ENCODE data around the gene RERE. TPM values are rescaled to one million over a fixed set of nuclear protein-coding genes. Genes with fewer than 3 reads are reported as not detected.
A peak's percentile ranks its signal among the peaks of the same experiment; 100 is the strongest.

RERE gene
- total RNA-seq, 1 experiment from 2014 or later, result 161 TPM

DNA sequence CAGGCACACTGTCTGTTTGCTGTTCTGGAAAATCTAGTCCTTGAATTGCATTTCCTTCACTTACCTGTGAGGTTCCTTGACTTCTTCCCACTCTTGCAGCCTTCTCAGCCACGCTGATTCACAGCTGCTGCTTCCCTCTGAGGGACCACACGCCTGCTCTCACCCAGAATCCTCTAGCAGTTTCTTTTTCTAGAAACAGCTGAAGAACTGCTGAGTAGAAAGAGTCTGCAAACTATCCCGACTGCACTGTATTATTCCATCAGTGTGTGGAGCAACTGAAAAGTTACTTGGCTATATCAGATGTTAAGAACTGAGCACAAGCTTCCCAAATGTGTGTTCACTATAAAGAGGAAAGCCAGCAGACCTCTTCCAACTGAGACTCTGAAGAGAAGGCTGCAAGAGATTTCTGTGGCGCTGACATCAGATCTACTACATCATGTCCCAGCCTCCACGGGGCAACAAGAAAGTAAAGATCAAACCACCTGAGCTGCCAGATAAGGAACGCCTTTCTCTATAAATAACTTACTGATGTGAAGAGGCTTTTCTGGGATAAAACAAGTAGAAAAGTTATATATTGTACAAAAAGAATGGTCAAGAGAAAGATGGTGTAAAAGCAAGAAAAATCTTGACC is 226.6 kb downstream of the RERE start:
- DNase-seq (ENCODE audit: low spot score) (no peak), ATAC-seq (no peak)
- Mint-ChIP-seq H3K4me1 (peaks cover 68% of the 10 kb centered on the region), H3K4me3 (no peak overlapping the region), H3K36me3 (peaks cover 9% of the 10 kb centered on the region; the same call in 1 of the 2 replicates), H3K27me3 (ENCODE audit: low read depth) (no peaks in the 10 kb centered on the region), H3K9me3 (peaks cover 9% of the 10 kb centered on the region), H3K27ac (peak overlapping the region; percentile 79)
- TF ChIP-seq ESRRA (CRISPR knock-in tag; IDR thresholded peaks at IDR 0.05; ENCODE audit: borderline replicate concordance), result no peak
- no peak for TF ChIP-seq SOX15 (CRISPR knock-in tag; IDR thresholded peaks at IDR 0.05)
- TF ChIP-seq RELA (CRISPR knock-in tag; IDR thresholded peaks at IDR 0.05; ENCODE audit: borderline replicate concordance), result no peak
- no peak for TF ChIP-seq FOXK1 (CRISPR knock-in tag; IDR thresholded peaks at IDR 0.05)
- TF ChIP-seq, protein P1, sequence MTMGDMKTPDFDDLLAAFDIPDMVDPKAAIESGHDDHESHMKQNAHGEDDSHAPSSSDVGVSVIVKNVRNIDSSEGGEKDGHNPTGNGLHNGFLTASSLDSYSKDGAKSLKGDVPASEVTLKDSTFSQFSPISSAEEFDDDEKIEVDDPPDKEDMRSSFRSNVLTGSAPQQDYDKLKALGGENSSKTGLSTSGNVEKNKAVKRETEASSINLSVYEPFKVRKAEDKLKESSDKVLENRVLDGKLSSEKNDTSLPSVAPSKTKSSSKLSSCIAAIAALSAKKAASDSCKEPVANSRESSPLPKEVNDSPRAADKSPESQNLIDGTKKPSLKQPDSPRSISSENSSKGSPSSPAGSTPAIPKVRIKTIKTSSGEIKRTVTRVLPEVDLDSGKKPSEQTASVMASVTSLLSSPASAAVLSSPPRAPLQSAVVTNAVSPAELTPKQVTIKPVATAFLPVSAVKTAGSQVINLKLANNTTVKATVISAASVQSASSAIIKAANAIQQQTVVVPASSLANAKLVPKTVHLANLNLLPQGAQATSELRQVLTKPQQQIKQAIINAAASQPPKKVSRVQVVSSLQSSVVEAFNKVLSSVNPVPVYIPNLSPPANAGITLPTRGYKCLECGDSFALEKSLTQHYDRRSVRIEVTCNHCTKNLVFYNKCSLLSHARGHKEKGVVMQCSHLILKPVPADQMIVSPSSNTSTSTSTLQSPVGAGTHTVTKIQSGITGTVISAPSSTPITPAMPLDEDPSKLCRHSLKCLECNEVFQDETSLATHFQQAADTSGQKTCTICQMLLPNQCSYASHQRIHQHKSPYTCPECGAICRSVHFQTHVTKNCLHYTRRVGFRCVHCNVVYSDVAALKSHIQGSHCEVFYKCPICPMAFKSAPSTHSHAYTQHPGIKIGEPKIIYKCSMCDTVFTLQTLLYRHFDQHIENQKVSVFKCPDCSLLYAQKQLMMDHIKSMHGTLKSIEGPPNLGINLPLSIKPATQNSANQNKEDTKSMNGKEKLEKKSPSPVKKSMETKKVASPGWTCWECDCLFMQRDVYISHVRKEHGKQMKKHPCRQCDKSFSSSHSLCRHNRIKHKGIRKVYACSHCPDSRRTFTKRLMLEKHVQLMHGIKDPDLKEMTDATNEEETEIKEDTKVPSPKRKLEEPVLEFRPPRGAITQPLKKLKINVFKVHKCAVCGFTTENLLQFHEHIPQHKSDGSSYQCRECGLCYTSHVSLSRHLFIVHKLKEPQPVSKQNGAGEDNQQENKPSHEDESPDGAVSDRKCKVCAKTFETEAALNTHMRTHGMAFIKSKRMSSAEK (CRISPR knock-in tag; IDR thresholded peaks at IDR 0.05; ENCODE audit: borderline replicate concordance), result no peak
- TF ChIP-seq FOXJ3 (CRISPR knock-in tag; IDR thresholded peaks at IDR 0.05; ENCODE audit: borderline replicate concordance), result no peak
- TF ChIP-seq ZNF138 (CRISPR knock-in tag; conservative IDR thresholded peaks at IDR 0.05), result no peak
- no peak for TF ChIP-seq ZNF263 (CRISPR knock-in tag; IDR thresholded peaks at IDR 0.05; ENCODE audit: low read depth)
- TF ChIP-seq, protein P2, sequence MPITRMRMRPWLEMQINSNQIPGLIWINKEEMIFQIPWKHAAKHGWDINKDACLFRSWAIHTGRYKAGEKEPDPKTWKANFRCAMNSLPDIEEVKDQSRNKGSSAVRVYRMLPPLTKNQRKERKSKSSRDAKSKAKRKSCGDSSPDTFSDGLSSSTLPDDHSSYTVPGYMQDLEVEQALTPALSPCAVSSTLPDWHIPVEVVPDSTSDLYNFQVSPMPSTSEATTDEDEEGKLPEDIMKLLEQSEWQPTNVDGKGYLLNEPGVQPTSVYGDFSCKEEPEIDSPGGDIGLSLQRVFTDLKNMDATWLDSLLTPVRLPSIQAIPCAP (CRISPR knock-in tag; IDR thresholded peaks at IDR 0.05), result no peak
- TF ChIP-seq, protein P3, sequence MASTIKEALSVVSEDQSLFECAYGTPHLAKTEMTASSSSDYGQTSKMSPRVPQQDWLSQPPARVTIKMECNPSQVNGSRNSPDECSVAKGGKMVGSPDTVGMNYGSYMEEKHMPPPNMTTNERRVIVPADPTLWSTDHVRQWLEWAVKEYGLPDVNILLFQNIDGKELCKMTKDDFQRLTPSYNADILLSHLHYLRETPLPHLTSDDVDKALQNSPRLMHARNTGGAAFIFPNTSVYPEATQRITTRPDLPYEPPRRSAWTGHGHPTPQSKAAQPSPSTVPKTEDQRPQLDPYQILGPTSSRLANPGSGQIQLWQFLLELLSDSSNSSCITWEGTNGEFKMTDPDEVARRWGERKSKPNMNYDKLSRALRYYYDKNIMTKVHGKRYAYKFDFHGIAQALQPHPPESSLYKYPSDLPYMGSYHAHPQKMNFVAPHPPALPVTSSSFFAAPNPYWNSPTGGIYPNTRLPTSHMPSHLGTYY (CRISPR knock-in tag; IDR thresholded peaks at IDR 0.05), result no peak
- no peak for TF ChIP-seq ZNF317 (CRISPR knock-in tag; IDR thresholded peaks at IDR 0.05; ENCODE audit: borderline replicate concordance, low read depth)
- TF ChIP-seq NFATC4 (CRISPR knock-in tag; IDR thresholded peaks at IDR 0.05), result no peak
- TF ChIP-seq, protein P4, sequence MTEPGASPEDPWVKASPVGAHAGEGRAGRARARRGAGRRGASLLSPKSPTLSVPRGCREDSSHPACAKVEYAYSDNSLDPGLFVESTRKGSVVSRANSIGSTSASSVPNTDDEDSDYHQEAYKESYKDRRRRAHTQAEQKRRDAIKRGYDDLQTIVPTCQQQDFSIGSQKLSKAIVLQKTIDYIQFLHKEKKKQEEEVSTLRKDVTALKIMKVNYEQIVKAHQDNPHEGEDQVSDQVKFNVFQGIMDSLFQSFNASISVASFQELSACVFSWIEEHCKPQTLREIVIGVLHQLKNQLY (CRISPR knock-in tag; IDR thresholded peaks at IDR 0.05), result no peak
- TF ChIP-seq, protein P5, sequence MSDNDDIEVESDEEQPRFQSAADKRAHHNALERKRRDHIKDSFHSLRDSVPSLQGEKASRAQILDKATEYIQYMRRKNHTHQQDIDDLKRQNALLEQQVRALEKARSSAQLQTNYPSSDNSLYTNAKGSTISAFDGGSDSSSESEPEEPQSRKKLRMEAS (CRISPR knock-in tag; IDR thresholded peaks at IDR 0.05), result no peak
- TF ChIP-seq, protein P6, sequence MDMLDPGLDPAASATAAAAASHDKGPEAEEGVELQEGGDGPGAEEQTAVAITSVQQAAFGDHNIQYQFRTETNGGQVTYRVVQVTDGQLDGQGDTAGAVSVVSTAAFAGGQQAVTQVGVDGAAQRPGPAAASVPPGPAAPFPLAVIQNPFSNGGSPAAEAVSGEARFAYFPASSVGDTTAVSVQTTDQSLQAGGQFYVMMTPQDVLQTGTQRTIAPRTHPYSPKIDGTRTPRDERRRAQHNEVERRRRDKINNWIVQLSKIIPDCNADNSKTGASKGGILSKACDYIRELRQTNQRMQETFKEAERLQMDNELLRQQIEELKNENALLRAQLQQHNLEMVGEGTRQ (CRISPR knock-in tag; IDR thresholded peaks at IDR 0.05), result no peak
- POLR2A ChIA-PET, result no interaction called here
- CTCF ChIA-PET, result no interaction called here

DNA sequence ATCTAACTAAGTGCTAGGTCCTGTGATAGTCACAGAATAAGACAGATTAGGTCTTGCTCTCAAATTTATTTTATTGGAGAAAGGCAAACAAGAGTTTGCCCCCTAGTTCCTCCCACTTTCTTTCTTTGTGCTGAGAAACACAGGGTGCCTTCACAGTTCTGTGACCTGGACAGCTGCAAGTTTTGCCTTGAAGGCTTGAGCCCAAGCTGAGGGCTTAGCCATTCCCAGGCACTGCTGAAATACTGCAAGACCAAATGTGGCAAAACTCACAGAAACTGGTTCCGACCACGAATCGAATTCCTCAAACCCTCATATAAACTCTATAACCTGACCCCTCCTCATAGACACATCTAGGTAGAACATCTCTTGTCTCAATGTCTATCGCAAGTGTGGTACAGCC is 227.9 kb downstream of the RERE start:
- Mint-ChIP-seq H3K4me1 (peaks cover 68% of the 10 kb centered on the region), H3K27me3 (ENCODE audit: low read depth) (no peaks in the 10 kb centered on the region), H3K4me3 (no peak overlapping the region), H3K9me3 (peaks cover 9% of the 10 kb centered on the region), H3K36me3 (peaks cover 9% of the 10 kb centered on the region; the same call in 1 of the 2 replicates), H3K27ac (peak overlapping the region; percentile 20)
- ChIA-PET CTCF (no interaction called here), POLR2A (no interaction called here)
- DNase-seq (ENCODE audit: low spot score) (no peak), ATAC-seq (no peak)
- no peak for TF ChIP-seq CREB1 (CRISPR knock-in tag; IDR thresholded peaks at IDR 0.05)
- TF ChIP-seq, protein P7, sequence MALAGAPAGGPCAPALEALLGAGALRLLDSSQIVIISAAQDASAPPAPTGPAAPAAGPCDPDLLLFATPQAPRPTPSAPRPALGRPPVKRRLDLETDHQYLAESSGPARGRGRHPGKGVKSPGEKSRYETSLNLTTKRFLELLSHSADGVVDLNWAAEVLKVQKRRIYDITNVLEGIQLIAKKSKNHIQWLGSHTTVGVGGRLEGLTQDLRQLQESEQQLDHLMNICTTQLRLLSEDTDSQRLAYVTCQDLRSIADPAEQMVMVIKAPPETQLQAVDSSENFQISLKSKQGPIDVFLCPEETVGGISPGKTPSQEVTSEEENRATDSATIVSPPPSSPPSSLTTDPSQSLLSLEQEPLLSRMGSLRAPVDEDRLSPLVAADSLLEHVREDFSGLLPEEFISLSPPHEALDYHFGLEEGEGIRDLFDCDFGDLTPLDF (CRISPR knock-in tag; IDR thresholded peaks at IDR 0.05), result no peak
- TF ChIP-seq, protein P8, sequence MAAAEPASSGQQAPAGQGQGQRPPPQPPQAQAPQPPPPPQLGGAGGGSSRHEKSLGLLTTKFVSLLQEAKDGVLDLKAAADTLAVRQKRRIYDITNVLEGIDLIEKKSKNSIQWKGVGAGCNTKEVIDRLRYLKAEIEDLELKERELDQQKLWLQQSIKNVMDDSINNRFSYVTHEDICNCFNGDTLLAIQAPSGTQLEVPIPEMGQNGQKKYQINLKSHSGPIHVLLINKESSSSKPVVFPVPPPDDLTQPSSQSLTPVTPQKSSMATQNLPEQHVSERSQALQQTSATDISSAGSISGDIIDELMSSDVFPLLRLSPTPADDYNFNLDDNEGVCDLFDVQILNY (CRISPR knock-in tag; IDR thresholded peaks at IDR 0.05), result no peak
- no peak for TF ChIP-seq OVOL2 (CRISPR knock-in tag; IDR thresholded peaks at IDR 0.05; ENCODE audit: borderline replicate concordance)
- TF ChIP-seq, protein P9, sequence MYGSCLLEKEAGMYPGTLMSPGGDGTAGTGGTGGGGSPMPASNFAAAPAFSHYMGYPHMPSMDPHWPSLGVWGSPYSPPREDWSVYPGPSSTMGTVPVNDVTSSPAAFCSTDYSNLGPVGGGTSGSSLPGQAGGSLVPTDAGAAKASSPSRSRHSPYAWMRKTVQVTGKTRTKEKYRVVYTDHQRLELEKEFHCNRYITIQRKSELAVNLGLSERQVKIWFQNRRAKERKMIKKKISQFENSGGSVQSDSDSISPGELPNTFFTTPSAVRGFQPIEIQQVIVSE (CRISPR knock-in tag; IDR thresholded peaks at IDR 0.05; ENCODE audit: borderline replicate concordance), result no peak
- no peak for TF ChIP-seq ELF4 (CRISPR knock-in tag; IDR thresholded peaks at IDR 0.05; ENCODE audit: low read depth)
- no peak for TF ChIP-seq NFATC4 (CRISPR knock-in tag; IDR thresholded peaks at IDR 0.05)
- TF ChIP-seq JUN (CRISPR knock-in tag; IDR thresholded peaks at IDR 0.05), result no peak

Measured in WTC11 (cell line).